ENCODE data around the gene ZYG11B.

- TF ChIP-seq, protein P1, sequence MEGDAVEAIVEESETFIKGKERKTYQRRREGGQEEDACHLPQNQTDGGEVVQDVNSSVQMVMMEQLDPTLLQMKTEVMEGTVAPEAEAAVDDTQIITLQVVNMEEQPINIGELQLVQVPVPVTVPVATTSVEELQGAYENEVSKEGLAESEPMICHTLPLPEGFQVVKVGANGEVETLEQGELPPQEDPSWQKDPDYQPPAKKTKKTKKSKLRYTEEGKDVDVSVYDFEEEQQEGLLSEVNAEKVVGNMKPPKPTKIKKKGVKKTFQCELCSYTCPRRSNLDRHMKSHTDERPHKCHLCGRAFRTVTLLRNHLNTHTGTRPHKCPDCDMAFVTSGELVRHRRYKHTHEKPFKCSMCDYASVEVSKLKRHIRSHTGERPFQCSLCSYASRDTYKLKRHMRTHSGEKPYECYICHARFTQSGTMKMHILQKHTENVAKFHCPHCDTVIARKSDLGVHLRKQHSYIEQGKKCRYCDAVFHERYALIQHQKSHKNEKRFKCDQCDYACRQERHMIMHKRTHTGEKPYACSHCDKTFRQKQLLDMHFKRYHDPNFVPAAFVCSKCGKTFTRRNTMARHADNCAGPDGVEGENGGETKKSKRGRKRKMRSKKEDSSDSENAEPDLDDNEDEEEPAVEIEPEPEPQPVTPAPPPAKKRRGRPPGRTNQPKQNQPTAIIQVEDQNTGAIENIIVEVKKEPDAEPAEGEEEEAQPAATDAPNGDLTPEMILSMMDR (conservative IDR thresholded peaks at IDR 0.05), result no peak
- TF ChIP-seq ZFX (IDR thresholded peaks at IDR 0.05), result no peak
These were observed 26.9 kb downstream of the ZYG11B start for GRCh38 chr1:52753169-52753568.

Data from C4-2B (cell line).